ENCODE measurements around the gene RAC3. TPM values are rescaled to one million over a fixed set of nuclear protein-coding genes. Genes with fewer than 3 reads are reported as not detected.

Gene RAC3
- total RNA-seq, 6 experiments from 2014 or later: 3.4 to 9.0 (median 5.4) TPM

DNA sequence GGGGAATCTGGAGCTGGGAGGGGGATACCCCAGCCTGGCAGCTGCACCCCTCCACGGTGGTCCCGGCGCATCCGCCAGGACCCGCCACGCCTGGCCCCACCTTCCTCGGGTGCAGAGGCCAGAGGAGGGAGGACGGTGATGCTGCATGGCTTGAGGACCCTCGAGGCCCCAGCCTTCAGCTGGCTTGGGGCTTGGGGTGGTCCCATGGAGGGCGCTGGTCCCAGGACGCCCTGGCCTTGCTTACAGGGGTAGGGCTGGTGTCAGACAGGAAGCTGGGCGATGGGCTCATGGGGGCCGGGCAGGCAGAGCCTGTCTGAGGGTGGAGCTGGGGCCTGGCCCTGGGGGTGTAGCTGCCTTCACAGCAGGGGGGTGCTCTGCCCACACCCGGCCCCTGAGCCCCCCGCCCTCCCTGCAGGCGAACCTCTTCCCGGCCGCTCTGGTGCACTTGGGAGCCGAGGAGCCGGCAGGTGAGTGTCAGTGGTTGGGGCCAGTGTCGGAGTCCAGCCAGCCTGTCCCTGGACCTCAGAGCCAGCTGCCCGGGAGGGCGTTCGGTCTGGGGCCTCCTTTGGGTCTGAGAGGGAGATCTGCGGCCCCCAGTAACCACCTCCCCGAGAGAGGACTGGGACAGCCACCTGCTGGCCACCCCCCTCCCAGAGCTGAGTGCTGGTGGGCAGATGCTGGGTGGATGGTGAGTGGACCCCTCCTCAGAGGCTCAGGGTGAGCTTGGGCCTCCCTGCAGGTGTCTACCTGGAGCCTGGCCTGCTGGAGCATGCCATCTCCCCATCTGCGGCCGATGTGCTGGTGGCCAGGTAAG, 15.2 kb upstream of the RAC3 start:
- Histone ChIP-seq H3K27me3 (no peaks in the 10 kb centered on the region), H3K36me3 (peaks cover 0 to 17% (median 0%) of the 10 kb centered on the region in 4 donors), H3K4me1 (peaks cover 0 to 6% (median under 1%) of the 10 kb centered on the region in 4 donors), H3K9me3 (no peaks in the 10 kb centered on the region), H3K27ac (no peak overlapping the region), H3K4me3 (no peak overlapping the region)
- no CpG with 5 or more reads among the region's 28 CpGs for WGBS (ENCODE audit: insufficient coverage, low coverage, low lambda C conversion rate, missing lambda C conversion rate)
- no peak for TF ChIP-seq POLR2A (IDR thresholded peaks at IDR 0.05)
- TF ChIP-seq, protein P1, sequence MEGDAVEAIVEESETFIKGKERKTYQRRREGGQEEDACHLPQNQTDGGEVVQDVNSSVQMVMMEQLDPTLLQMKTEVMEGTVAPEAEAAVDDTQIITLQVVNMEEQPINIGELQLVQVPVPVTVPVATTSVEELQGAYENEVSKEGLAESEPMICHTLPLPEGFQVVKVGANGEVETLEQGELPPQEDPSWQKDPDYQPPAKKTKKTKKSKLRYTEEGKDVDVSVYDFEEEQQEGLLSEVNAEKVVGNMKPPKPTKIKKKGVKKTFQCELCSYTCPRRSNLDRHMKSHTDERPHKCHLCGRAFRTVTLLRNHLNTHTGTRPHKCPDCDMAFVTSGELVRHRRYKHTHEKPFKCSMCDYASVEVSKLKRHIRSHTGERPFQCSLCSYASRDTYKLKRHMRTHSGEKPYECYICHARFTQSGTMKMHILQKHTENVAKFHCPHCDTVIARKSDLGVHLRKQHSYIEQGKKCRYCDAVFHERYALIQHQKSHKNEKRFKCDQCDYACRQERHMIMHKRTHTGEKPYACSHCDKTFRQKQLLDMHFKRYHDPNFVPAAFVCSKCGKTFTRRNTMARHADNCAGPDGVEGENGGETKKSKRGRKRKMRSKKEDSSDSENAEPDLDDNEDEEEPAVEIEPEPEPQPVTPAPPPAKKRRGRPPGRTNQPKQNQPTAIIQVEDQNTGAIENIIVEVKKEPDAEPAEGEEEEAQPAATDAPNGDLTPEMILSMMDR (IDR thresholded peaks at IDR 0.05): no peak
- ATAC-seq (no peak), DNase-seq (no peak)
- intact Hi-C loops (cut with DNase I): loop anchor here (5.0 to 10.0 kb wide), 3 partner anchors 54 to 131 kb away; partner anchors contain the start of gene NOTUM (in 1 of the 2)

DNA sequence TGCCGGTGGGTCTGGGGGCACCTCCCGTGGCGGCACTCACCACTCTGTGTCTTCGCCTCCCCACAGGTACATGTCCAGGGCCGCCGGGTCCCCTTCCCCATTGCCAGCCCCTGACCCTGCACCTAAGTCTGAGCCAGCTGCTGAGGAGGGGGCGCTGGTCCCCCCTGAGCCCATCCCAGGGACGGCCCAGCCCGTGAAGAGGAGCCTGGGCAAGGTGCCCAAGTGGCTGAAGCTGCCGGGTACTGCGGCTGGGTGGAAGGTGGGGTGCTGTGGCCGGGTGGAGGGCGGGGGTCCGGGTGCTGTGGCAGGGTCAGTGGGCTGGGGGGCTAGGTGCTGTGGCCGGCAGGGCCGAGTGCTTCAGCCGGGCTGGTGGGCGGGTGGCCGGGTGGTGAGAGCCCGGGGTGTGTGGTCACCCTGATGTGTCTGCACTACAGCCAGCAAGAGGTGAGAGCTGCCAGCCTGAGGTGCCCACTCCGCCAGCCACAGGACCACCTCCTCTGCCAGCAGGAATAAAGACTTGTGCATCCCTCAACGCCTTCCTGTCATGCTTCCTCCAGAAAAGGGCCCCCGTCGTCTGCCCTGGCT, 14.5 kb upstream of the RAC3 start:
- Histone ChIP-seq H3K36me3 (peaks cover 0 to 11% (median 0%) of the 10 kb centered on the region in 4 donors), H3K27me3 (no peaks in the 10 kb centered on the region), H3K4me3 (no peak overlapping the region), H3K27ac (no peak overlapping the region), H3K9me3 (no peaks in the 10 kb centered on the region), H3K4me1 (peaks cover 0 to 11% (median 4%) of the 10 kb centered on the region in 4 donors)
- WGBS (ENCODE audit: insufficient coverage, low coverage, low lambda C conversion rate, missing lambda C conversion rate): 90% methylated on average over 2 of the region's 24 CpGs
- intact Hi-C loops (cut with DNase I): loop anchor here (5.0 to 10.0 kb wide), 3 partner anchors 55 to 132 kb away; partner anchors contain the start of gene NOTUM (in 1 of the 2)
- TF ChIP-seq, protein P1 (IDR thresholded peaks at IDR 0.05): no peak
- TF ChIP-seq POLR2A (IDR thresholded peaks at IDR 0.05): no peak
- DNase-seq (no peak), ATAC-seq (no peak)

DNA sequence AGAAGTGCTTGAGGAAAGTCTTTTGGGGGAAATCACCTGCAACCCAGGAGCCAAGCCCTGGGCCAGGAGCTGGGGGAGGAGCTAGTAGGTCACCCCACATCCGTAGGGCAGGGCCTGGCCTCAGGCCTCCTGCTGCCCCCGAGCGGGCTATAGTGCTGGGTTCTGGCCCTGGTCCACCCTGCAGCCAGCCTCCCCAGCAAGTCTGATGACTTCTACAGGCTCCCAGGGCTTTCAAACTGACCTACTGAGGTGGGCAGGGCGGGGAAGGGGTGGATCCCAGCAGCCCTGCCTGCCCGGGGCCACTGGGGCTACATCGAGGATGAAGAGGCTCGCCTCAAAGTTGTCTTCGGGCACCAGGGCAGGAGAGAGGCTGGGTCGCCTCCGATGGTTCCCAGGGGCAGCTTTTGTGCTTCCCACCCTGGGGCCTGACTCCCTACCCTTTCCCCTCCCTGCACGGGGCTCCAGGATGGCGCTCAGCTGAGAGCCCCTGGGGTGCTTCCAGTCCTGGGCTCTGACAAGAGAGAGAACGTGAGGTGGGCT, 13.8 kb upstream of the RAC3 start:
- TF ChIP-seq POLR2A (IDR thresholded peaks at IDR 0.05): no peak
- TF ChIP-seq, protein P1 (IDR thresholded peaks at IDR 0.05): no peak
- Histone ChIP-seq H3K4me1 (peaks cover 0 to 16% (median 4%) of the 10 kb centered on the region in 4 donors), H3K27ac (no peak overlapping the region), H3K36me3 (peaks cover 0 to 8% (median 0%) of the 10 kb centered on the region in 4 donors), H3K27me3 (no peaks in the 10 kb centered on the region), H3K9me3 (no peaks in the 10 kb centered on the region), H3K4me3 (no peak overlapping the region)
- DNase-seq (no peak), ATAC-seq (no peak)
- WGBS (ENCODE audit: insufficient coverage, low coverage, low lambda C conversion rate, missing lambda C conversion rate): 20% methylated on average over 1 of the region's 13 CpGs
- intact Hi-C loops (cut with DNase I): loop anchor here (5.0 to 10.0 kb wide), 3 partner anchors 55 to 133 kb away; partner anchors contain the start of gene NOTUM (in 1 of the 2)

DNA sequence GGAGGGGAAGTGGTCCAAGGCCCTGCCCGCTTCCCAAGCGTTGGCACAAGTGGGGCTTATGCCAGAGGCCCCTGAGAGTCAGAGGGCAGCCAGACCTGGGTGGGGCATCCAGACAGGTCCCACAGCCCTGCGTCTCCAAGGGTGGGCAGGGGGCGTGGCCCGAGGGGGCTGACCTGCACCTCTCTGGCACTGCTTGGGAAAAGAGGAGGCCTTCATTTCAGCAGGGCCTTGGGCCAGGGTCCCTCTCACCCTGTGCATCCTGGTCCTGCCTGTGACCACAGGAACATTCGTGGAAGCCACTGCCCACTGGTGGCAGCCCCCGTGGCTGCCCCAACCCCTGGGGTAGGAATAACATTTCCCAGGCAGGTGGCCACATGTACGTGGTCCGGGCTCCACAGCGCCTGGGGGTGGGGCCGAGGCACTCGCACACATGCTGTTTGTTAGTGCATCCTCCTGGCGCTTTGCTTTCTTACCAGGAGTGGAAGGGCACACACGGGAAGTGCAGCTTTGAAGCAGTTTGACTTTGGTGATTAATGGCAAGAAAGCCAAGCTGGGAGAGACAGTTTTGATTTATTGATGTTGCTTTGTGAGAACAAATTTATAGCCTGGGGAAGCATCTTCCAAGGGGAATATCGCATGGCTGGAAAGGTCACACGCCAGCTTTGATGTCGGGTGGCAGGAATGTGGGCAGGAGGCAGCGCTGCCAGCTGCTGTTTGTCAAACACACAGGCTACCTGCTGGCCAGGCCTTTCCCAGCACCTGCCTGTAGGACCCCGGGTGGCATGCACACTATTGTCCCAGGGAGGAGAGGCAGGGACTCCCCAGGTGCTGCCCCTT, 13.1 kb upstream of the RAC3 start:
- DNase-seq (no peak), ATAC-seq (no peak)
- peaks cover 0 to 8% (median 0%) of the 10 kb centered on the region in 4 donors for H3K36me3 ChIP-seq
- H3K27me3 ChIP-seq: no peaks in the 10 kb centered on the region
- intact Hi-C loops (cut with DNase I): loop anchor here (5.0 to 10.0 kb wide), 3 partner anchors 56 to 134 kb away; partner anchors contain the start of gene NOTUM (in 1 of the 2)
- H3K4me1 ChIP-seq: peaks cover 0 to 16% (median 4%) of the 10 kb centered on the region in 4 donors
- no peaks in the 10 kb centered on the region for H3K9me3 ChIP-seq
- no peak overlapping the region for H3K4me3 ChIP-seq
- TF ChIP-seq POLR2A (IDR thresholded peaks at IDR 0.05): no peak
- TF ChIP-seq, protein P1 (IDR thresholded peaks at IDR 0.05): no peak
- WGBS (ENCODE audit: insufficient coverage, low coverage, low lambda C conversion rate, missing lambda C conversion rate): no CpG with 5 or more reads among the region's 19 CpGs
- H3K27ac ChIP-seq: no peak overlapping the region

All from right lobe of liver (tissue), 6 donors.